Measurements from ENCODE around the gene SNX9. TPM values are rescaled to one million over a fixed set of nuclear protein-coding genes. Genes with fewer than 3 reads are reported as not detected.

Gene SNX9
- total and polyA plus RNA-seq, 2 of the 4 experiments (the other 2 are of a cell fraction) = 35.3 to 41.2 TPM

DNA sequence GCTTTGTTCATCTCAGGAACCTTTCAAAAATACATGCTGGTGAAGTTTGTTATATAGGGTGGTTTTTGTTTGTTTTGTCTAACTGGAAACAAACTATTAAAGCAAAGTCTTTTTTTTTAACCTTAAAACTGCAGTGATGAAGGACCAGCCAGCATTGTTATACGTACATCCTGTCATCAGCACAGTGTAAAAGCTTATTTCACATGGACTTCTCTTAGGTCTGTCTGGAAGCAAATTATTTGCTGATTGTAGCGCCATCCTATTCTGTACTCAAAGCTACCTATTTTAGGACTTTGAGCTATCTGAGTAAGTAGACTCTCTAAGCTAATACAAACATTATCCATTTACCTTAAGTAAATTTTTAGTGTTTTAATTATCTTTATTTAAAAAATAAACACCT, 61.7 kb downstream of the SNX9 start:
- no peak overlapping the region for H3K9ac ChIP-seq (ENCODE audit: low read depth, low read length)
- no peak overlapping the region for H3K4me3 ChIP-seq (ENCODE audit: insufficient read depth, low read depth, low read length)
- no peak overlapping the region for H4K91ac ChIP-seq (ENCODE audit: insufficient read depth, low read depth, low read length)
- no peak overlapping the region for H3K23ac ChIP-seq (ENCODE audit: low read depth, low read length)
- no peak overlapping the region for H3K56ac ChIP-seq (ENCODE audit: extremely low read depth, insufficient read depth, low read length)
- H3K27ac ChIP-seq (ENCODE audit: insufficient read depth, low read length) = no peak overlapping the region
- no peak overlapping the region for H2AK5ac ChIP-seq (ENCODE audit: low read depth, low read length)
- H2BK120ac ChIP-seq (ENCODE audit: low read depth, low read length) = no peak overlapping the region
- H4K20me1 ChIP-seq (ENCODE audit: insufficient read depth, low read length) = peaks cover 4% of the 10 kb centered on the region
- CTCF ChIA-PET = interaction anchor here (0.8 to 1.1 kb wide), 2 partner anchors 9 to 128 kb away, joined by 4 read pairs; no protein-coding TSS in a partner anchor
- no peak overlapping the region for H3K4me2 ChIP-seq (ENCODE audit: low read depth, low read length)
- DNase-seq = no peak
- peaks cover 33 to 64% of the 10 kb centered on the region in 2 experiments for H3K79me1 ChIP-seq (ENCODE audit: low read depth in 1 of 2, low read length in 2 of 2)
- in situ Hi-C loops (cut with MboI; ENCODE audit: low sequenced_read_pairs) (loop anchor here (25.0 kb wide), 1 partner anchor 572 kb away; the partner anchor contains the start of gene TMEM242), intact Hi-C loops (cut with micrococcal nuclease) (no loop called here), dilution Hi-C loops (cut with HindIII; ENCODE audit: low sequenced_read_pairs, unreplicated experiment) (no loop called here)
- no CpG with 5 or more reads among the region's 2 CpGs for WGBS, 2 experiments (ENCODE audit: extremely low coverage in 2 of 2, insufficient read length in 1 of 2)
- no peak overlapping the region for H4K8ac ChIP-seq (ENCODE audit: low read depth in 2 of 2, low read length in 2 of 2)
- H3K9me1 ChIP-seq (ENCODE audit: insufficient read depth, low read length) = peaks cover 15% of the 10 kb centered on the region
- no peak overlapping the region for H2BK5ac ChIP-seq (ENCODE audit: low read depth, low read length, poor library complexity, severe bottlenecking)
- ATAC-seq (ENCODE audit: low read depth) = no peak
- no peak overlapping the region for H2BK15ac ChIP-seq (ENCODE audit: low read depth, low read length)
- H3K14ac ChIP-seq (replicated peaks; ENCODE audit: low read depth, low read length) = no peak overlapping the region
- H2AK9ac ChIP-seq (replicated peaks; ENCODE audit: low read depth, low read length, poor library complexity) = no peak overlapping the region
- H3K18ac ChIP-seq (ENCODE audit: low read depth, low read length) = no peak overlapping the region
- no peak overlapping the region for H4K5ac ChIP-seq (ENCODE audit: low read depth, low read length)
- POLR2A ChIA-PET (ENCODE audit: unreplicated experiment) = no interaction called here
- H3K27me3 ChIP-seq (ENCODE audit: control insufficient read depth, insufficient read depth, low read length) = no peaks in the 10 kb centered on the region
- BruUV-seq (replicated peaks) = no TSS peak
- no peak overlapping the region for H3K4ac ChIP-seq (ENCODE audit: low read depth, low read length)
- H3K4me1 ChIP-seq (ENCODE audit: control insufficient read depth, insufficient read depth, low read length) = no peaks in the 10 kb centered on the region
- TF ChIP-seq, protein P1, sequence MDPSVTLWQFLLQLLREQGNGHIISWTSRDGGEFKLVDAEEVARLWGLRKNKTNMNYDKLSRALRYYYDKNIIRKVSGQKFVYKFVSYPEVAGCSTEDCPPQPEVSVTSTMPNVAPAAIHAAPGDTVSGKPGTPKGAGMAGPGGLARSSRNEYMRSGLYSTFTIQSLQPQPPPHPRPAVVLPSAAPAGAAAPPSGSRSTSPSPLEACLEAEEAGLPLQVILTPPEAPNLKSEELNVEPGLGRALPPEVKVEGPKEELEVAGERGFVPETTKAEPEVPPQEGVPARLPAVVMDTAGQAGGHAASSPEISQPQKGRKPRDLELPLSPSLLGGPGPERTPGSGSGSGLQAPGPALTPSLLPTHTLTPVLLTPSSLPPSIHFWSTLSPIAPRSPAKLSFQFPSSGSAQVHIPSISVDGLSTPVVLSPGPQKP (IDR thresholded peaks at IDR 0.05; ENCODE audit: borderline replicate concordance, low read depth, low read length) = no peak
- TF ChIP-seq BHLHE40 (IDR thresholded peaks at IDR 0.05; ENCODE audit: low read depth, low read length) = no peak
- TF ChIP-seq RFX5 (IDR thresholded peaks at IDR 0.05; ENCODE audit: low read depth, low read length) = no peak
- no peak for TF ChIP-seq CTCF (conservative IDR thresholded peaks at IDR 0.05; ENCODE audit: low read depth, low read length)
- no peak for TF ChIP-seq CHD1 (IDR thresholded peaks at IDR 0.05; ENCODE audit: low read depth, low read length)
- TF ChIP-seq MXI1 (IDR thresholded peaks at IDR 0.05; ENCODE audit: borderline replicate concordance, low read depth, low read length) = no peak
- TF ChIP-seq RAD21 (IDR thresholded peaks at IDR 0.05; ENCODE audit: low read length) = no peak
- TF ChIP-seq USF2 (IDR thresholded peaks at IDR 0.05; ENCODE audit: low read depth, low read length) = no peak
- TF ChIP-seq FOS (IDR thresholded peaks at IDR 0.05; ENCODE audit: low read depth, low read length) = no peak
- no peak for TF ChIP-seq POLR2A (IDR thresholded peaks at IDR 0.05; ENCODE audit: low read depth, low read length)
- TF ChIP-seq CEBPB (IDR thresholded peaks at IDR 0.05; ENCODE audit: low read depth, low read length) = no peak
- TF ChIP-seq SMC3 (IDR thresholded peaks at IDR 0.05; ENCODE audit: low read depth, low read length) = no peak
- no peak overlapping the region for H2BK20ac ChIP-seq (ENCODE audit: low read depth, low read length)
- H3K36me3 ChIP-seq (ENCODE audit: control insufficient read depth, insufficient read depth, low read length) = peaks cover 28% of the 10 kb centered on the region
- no peaks in the 10 kb centered on the region for H3K9me3 ChIP-seq (ENCODE audit: control insufficient read depth, insufficient read depth, low read length)
- no peak overlapping the region for H2AFZ ChIP-seq (replicated peaks; ENCODE audit: low read length, poor library complexity)

Data from IMR-90 (cell line).